Natural killer cell (primary cell): ENCODE results near the gene IL1RN. TPM values are rescaled to one million over a fixed set of nuclear protein-coding genes. Genes with fewer than 3 reads are reported as not detected.

Experiments used
- ATAC-seq, 3 donors: fragments of 150-1000 bp in 2 of 3; fragments of 200-7000 bp in 1 of 3; cut with Tn5 transposase; 1 replicate in 1 of 3; 2 replicates in 2 of 3; pipeline ENCODE4 v1.10.0; 2021; ENCODE audit warnings: mild to moderate bottlenecking in 2 of 3, moderate library complexity in 2 of 3
- DNase-seq, 2 donors: peaks; one replicate each; pipeline versions ENCODE4 v3.0.0 to v3.0.0-alpha.2; 2013 to 2021; ENCODE audit warnings: mixed read lengths in 1 of 2
- H3K27ac ChIP-seq: one replicate; pipeline ENCODE4 v1.5.1; 2013; ENCODE audit warnings: mild to moderate bottlenecking, low read length
- H3K27me3 ChIP-seq: one replicate; pipeline ENCODE4 v1.6.1; 2013; ENCODE audit warnings: low read length; ENCODE audit not compliant: control insufficient read depth, insufficient read depth
- H3K36me3 ChIP-seq: one replicate; pipeline ENCODE4 v1.6.1; 2013; ENCODE audit warnings: low read length; ENCODE audit not compliant: control insufficient read depth, insufficient read depth
- H3K4me1 ChIP-seq: one replicate; pipeline ENCODE4 v1.6.1; 2013; ENCODE audit warnings: low read length; ENCODE audit not compliant: control insufficient read depth, insufficient read depth
- H3K4me3 ChIP-seq: one replicate; pipeline ENCODE4 v1.5.1; 2013; ENCODE audit warnings: low read length
- H3K9me3 ChIP-seq: one replicate; pipeline ENCODE4 v1.6.1; 2013; ENCODE audit warnings: low read length; ENCODE audit not compliant: control insufficient read depth, insufficient read depth
- H3K27ac Mint-ChIP-seq, 2 donors: one replicate each; pipeline ENCODE4 v1.8.0; 2022; ENCODE audit warnings: mild to moderate bottlenecking in 2 of 2, mixed read lengths in 2 of 2, moderate library complexity in 1 of 2
- H3K27me3 Mint-ChIP-seq, 2 donors: one replicate each; pipeline ENCODE4 v1.8.0; 2022; ENCODE audit warnings: low read depth in 2 of 2, mixed read lengths in 2 of 2
- H3K36me3 Mint-ChIP-seq: one replicate; pipeline ENCODE4 v1.8.0; 2022; ENCODE audit warnings: mixed read lengths
- H3K4me1 Mint-ChIP-seq, 2 donors: one replicate each; pipeline ENCODE4 v1.8.0; 2022; ENCODE audit warnings: mixed read lengths in 2 of 2
- H3K4me3 Mint-ChIP-seq: one replicate; pipeline ENCODE4 v1.8.0; 2022; ENCODE audit warnings: mild to moderate bottlenecking, moderate library complexity, mixed read lengths
- H3K9me3 Mint-ChIP-seq, 2 donors: one replicate each; pipeline ENCODE4 v1.8.0; 2022; ENCODE audit warnings: mixed read lengths in 2 of 2
- WGBS: methylation state at CpG from one replicate; pipeline ENCODE4 v1.1.7; 2013; ENCODE audit warnings: missing lambda C conversion rate; ENCODE audit not compliant: insufficient coverage; 5-methylcytosine and 5-hydroxymethylcytosine counted together
- intact Hi-C: fragments of 100-400 bp; cut with micrococcal nuclease; formaldehyde crosslinking; loops from one replicate; pipeline ENCODE4 v1.14.2; 2022
- total RNA-seq, 4 donors: library from RNA; stranded (reverse); fragments of 120-200 nt in 1 of 4; gene quantifications; one replicate each; pipeline versions ENCODE4 v1.2.3 to v1.2.4, GENCODE V29; 2013 to 2022
- TF ChIP-seq, protein P1 (sequence below): fragments of 200-600 bp; IDR thresholded peaks from one replicate; pipeline ENCODE4 v1.8.0; 2022; ENCODE audit warnings: antibody characterized with exemption

The IL1RN gene
- total RNA-seq, 3 donors from 2014 or later (not counting 1 experiment from before 2014, with no cell fraction given), result 0.52 to 36.6 (median 0.91) TPM

GRCh38 chr2:113174376-113174750 is 47.0 kb downstream of the IL1RN start:
- TF ChIP-seq, protein P1, sequence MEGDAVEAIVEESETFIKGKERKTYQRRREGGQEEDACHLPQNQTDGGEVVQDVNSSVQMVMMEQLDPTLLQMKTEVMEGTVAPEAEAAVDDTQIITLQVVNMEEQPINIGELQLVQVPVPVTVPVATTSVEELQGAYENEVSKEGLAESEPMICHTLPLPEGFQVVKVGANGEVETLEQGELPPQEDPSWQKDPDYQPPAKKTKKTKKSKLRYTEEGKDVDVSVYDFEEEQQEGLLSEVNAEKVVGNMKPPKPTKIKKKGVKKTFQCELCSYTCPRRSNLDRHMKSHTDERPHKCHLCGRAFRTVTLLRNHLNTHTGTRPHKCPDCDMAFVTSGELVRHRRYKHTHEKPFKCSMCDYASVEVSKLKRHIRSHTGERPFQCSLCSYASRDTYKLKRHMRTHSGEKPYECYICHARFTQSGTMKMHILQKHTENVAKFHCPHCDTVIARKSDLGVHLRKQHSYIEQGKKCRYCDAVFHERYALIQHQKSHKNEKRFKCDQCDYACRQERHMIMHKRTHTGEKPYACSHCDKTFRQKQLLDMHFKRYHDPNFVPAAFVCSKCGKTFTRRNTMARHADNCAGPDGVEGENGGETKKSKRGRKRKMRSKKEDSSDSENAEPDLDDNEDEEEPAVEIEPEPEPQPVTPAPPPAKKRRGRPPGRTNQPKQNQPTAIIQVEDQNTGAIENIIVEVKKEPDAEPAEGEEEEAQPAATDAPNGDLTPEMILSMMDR, result no peak
- Mint-ChIP-seq H3K27ac (peak overlapping the region; percentile 85 to 91), H3K27me3 (no peaks in the 10 kb centered on the region), H3K9me3 (peaks cover 0 to 2% of the 10 kb centered on the region in 2 donors), H3K4me3 (peak overlapping the region; percentile 85), H3K36me3 (no peaks in the 10 kb centered on the region), H3K4me1 (peaks cover 71 to 80% of the 10 kb centered on the region in 2 donors)
- no peak for ATAC-seq
- peak in 1 of 2 donors; percentile 37 for DNase-seq
- Histone ChIP-seq H3K4me1 (peaks cover 88% of the 10 kb centered on the region), H3K27ac (peak overlapping the region; percentile 81), H3K36me3 (peaks cover 15% of the 10 kb centered on the region), H3K4me3 (peak overlapping the region; percentile 65), H3K27me3 (no peaks in the 10 kb centered on the region), H3K9me3 (no peaks in the 10 kb centered on the region)
- WGBS, result 0% methylated on average over 3 of the region's 3 CpGs
- intact Hi-C loops, result loop anchor here (10.0 kb wide), 1 partner anchor 720 kb away; the partner anchor contains the start of gene ACTR3

DNA sequence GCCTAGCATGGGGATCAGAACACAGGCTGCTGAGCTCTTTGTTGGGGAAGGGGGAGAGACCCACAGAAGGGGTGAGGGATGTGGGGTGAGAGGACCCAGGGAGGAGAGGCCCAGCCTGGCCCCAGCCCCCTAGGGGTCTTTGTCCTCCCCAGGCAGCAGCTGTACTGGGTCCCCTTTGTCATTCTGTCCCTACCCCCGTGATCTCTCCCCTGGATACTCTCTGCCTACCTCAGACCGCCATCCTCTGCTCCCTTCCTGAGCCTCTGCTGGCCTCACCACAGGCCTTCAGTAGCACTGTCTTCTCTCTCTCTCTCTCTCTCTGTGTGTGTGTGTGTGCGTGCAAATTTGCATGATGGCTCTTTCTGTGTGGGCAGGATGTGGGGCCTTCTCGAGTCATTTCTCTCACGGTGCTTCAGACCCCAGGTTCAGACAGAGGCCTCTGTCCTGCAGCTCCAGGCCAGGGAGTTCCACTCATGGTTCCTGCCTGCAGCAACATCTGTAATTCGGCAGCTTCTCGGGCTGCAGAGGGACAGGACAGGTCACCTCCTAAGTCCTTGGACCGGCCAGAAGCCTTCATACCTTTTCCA is 47.7 kb downstream of the IL1RN start:
- Mint-ChIP-seq H3K4me1 (peaks cover 71 to 81% of the 10 kb centered on the region in 2 donors), H3K36me3 (no peaks in the 10 kb centered on the region), H3K9me3 (peaks cover 0 to 2% of the 10 kb centered on the region in 2 donors), H3K27ac (peak overlapping the region; percentile 85 to 91), H3K27me3 (no peaks in the 10 kb centered on the region), H3K4me3 (peak overlapping the region; percentile 85)
- Histone ChIP-seq H3K27ac (peak overlapping the region; percentile 81), H3K36me3 (peaks cover 20% of the 10 kb centered on the region), H3K4me1 (peaks cover 89% of the 10 kb centered on the region), H3K27me3 (no peaks in the 10 kb centered on the region), H3K9me3 (no peaks in the 10 kb centered on the region), H3K4me3 (peak overlapping the region; percentile 65)
- intact Hi-C loops, result loop anchor here (5.0 to 10.0 kb wide), 2 partner anchors 543 to 720 kb away; partner anchors contain the start of gene ACTR3
- peak; percentile 57 to 77 (median 73) for ATAC-seq
- TF ChIP-seq, protein P1, result no peak
- 4% methylated on average over 8 of the region's 8 CpGs for WGBS
- peak; percentile 67 to 88 for DNase-seq

GRCh38 chr2:113175736-113176695 is 48.6 kb downstream of the IL1RN start:
- H3K27me3 ChIP-seq, result no peaks in the 10 kb centered on the region
- Mint-ChIP-seq H3K27me3 (no peaks in the 10 kb centered on the region), H3K36me3 (no peaks in the 10 kb centered on the region), H3K4me3 (peak overlapping the region; percentile 85), H3K4me1 (peaks cover 78 to 88% of the 10 kb centered on the region in 2 donors), H3K9me3 (peaks cover 0 to 2% of the 10 kb centered on the region in 2 donors), H3K27ac (peak overlapping the region; percentile 85 to 91)
- peaks cover 95% of the 10 kb centered on the region for H3K4me1 ChIP-seq
- peak in 1 of 2 donors; percentile 62 for DNase-seq
- peak overlapping the region; percentile 65 for H3K4me3 ChIP-seq
- peak overlapping the region; percentile 81 for H3K27ac ChIP-seq
- intact Hi-C loops, result loop anchor here (5.0 to 10.0 kb wide), 2 partner anchors 544 to 719 kb away; partner anchors contain the start of gene ACTR3
- no peaks in the 10 kb centered on the region for H3K9me3 ChIP-seq
- peaks cover 21% of the 10 kb centered on the region for H3K36me3 ChIP-seq
- TF ChIP-seq, protein P1, result no peak
- ATAC-seq, result peak; percentile 24 to 40 (median 40)
- 22% methylated on average over 9 of the region's 11 CpGs for WGBS
